Stimulated activated CD4-positive, alpha-beta T cell treated with anti-CD3 and anti-CD28 coated beads, Interleukin-2, amount 100 ng/mL, for 4 hours (primary cell): Measurements from ENCODE around the gene SPOPL.
"Not testable (repeated sequence)": the region's sequence is repeated elsewhere in the genome, so short reads cannot be mapped to it uniquely, and the experiment has no call there.

Experiments used
- DNase-seq: peaks from one replicate; pipeline ENCODE4 v3.0.0-alpha.2; 2020; ENCODE audit warnings: low read depth

Gene SPOPL

GRCh38 chr2:138494265-138494966 lies 7.2 kb upstream of the SPOPL start:
- DNase-seq, result no peak

GRCh38 chr2:138495384-138495783 lies 6.2 kb upstream of the SPOPL start:
- no peak for DNase-seq

- no peak for DNase-seq
Observed at GRCh38 chr2:138496096-138496651, 5.4 kb upstream of the SPOPL start.

- DNase-seq, result no peak
Observed at GRCh38 chr2:138497294-138497693, 4.3 kb upstream of the SPOPL start.

GRCh38 chr2:138499684-138500083 lies 1.9 kb upstream of the SPOPL start:
- DNase-seq, result no peak

- DNase-seq, result no peak
Observed at GRCh38 chr2:138500592-138501424, 762 bp upstream of the SPOPL start.

GRCh38 chr2:138502255-138503086 lies 901 bp downstream of the SPOPL start:
- no peak for DNase-seq

- DNase-seq, result no peak
Observed at GRCh38 chr2:138503087-138503442, 1.5 kb downstream of the SPOPL start.

GRCh38 chr2:138503652-138504051 lies 2.1 kb downstream of the SPOPL start:
- DNase-seq, result no peak

GRCh38 chr2:138504092-138504491 lies 2.5 kb downstream of the SPOPL start:
- no peak for DNase-seq

- DNase-seq, result no peak
Observed at GRCh38 chr2:138504546-138505235, 3.1 kb downstream of the SPOPL start.

- DNase-seq, result no peak
Observed at GRCh38 chr2:138507267-138507666, 5.7 kb downstream of the SPOPL start.

GRCh38 chr2:138510319-138510718 lies 8.7 kb downstream of the SPOPL start:
- no peak for DNase-seq

GRCh38 chr2:138512672-138513071 lies 11.1 kb downstream of the SPOPL start:
- DNase-seq, result no peak

- no peak for DNase-seq
Observed at GRCh38 chr2:138514173-138514572, 12.6 kb downstream of the SPOPL start.

GRCh38 chr2:138515092-138515491 lies 13.5 kb downstream of the SPOPL start:
- DNase-seq, result no peak

- no peak for DNase-seq
Observed at GRCh38 chr2:138516030-138516704, 14.6 kb downstream of the SPOPL start.

GRCh38 chr2:138518860-138519259 lies 17.3 kb downstream of the SPOPL start:
- DNase-seq, result no peak

- DNase-seq, result no peak
Observed at GRCh38 chr2:138521821-138522220, 20.3 kb downstream of the SPOPL start.

GRCh38 chr2:138522556-138522955 lies 21.0 kb downstream of the SPOPL start:
- no peak for DNase-seq

GRCh38 chr2:138523018-138523672 lies 21.6 kb downstream of the SPOPL start:
- not testable (repeated sequence) for DNase-seq
